GM23338 (cell line): ENCODE measurements around the gene FAM53A.

Source experiments
- CTCF ChIP-seq, 2 experiments: fragments of 200-600 bp in 1 of 2; sonication (generic) in 1 of 2; conservative IDR thresholded peaks; 2 replicates each; pipeline versions ENCODE4 v1.5.1 to v1.6.1; 2016 to 2017; ENCODE audit warnings: antibody characterized with exemption in 2 of 2, low read depth in 2 of 2, mild to moderate bottlenecking in 2 of 2, moderate library complexity in 1 of 2
- ETS1 ChIP-seq: IDR thresholded peaks from 2 replicates; pipeline ENCODE4 v1.6.1; 2016; ENCODE audit warnings: antibody characterized with exemption
- EZH2 ChIP-seq: fragments of 200-600 bp; sonication (generic); IDR thresholded peaks from one replicate; pipeline ENCODE4 v1.8.0; 2017; ENCODE audit warnings: antibody characterized with exemption, mild to moderate bottlenecking, low read depth; ENCODE audit not compliant: unreplicated experiment
- EZH2phosphoT487 ChIP-seq: fragments of 200-600 bp; sonication (generic); IDR thresholded peaks from one replicate; pipeline ENCODE4 v1.8.1; 2018; ENCODE audit warnings: antibody characterized with exemption; ENCODE audit not compliant: unreplicated experiment
- POLR2AphosphoS5 ChIP-seq: IDR thresholded peaks from 2 replicates; pipeline ENCODE4 v1.6.1; 2016; ENCODE audit warnings: antibody characterized with exemption, low read depth
- REST ChIP-seq: IDR thresholded peaks from one replicate; pipeline ENCODE4 v1.6.1; 2018; ENCODE audit warnings: antibody characterized with exemption; ENCODE audit not compliant: unreplicated experiment
- STAT1 ChIP-seq: IDR thresholded peaks from one replicate; pipeline ENCODE4 v1.6.1; 2016; ENCODE audit warnings: antibody characterized with exemption; ENCODE audit not compliant: unreplicated experiment
- ZNF114 ChIP-seq: fragments of 250-450 bp; sonication (Bioruptor Pico); IDR thresholded peaks from 2 replicates; pipeline ENCODE4 v1.5.0; 2020; ENCODE audit warnings: mild to moderate bottlenecking, moderate library complexity
- ZNF331 ChIP-seq: fragments of 250-450 bp; sonication (Bioruptor Pico); IDR thresholded peaks from 2 replicates; pipeline ENCODE4 v1.5.0; 2020; ENCODE audit warnings: low read depth, mild to moderate bottlenecking, moderate library complexity

- TF ChIP-seq CTCF (conservative IDR thresholded peaks at IDR 0.05; ENCODE audit: low read depth in 2 of 2) (no peak; a peak in 1 of 4 replicates), EZH2 (no peak), ZNF331 (no peak), ETS1 (no peak), EZH2phosphoT487 (no peak), REST (no peak), POLR2AphosphoS5 (peak; percentile 65), ZNF114 (CRISPR knock-in tag) (no peak), STAT1 (no peak)
Measured at GRCh38 chr4:1720163-1720983, 36.3 kb upstream of the FAM53A start.
